Trophoblast cell (in vitro differentiated cells and primary cell): ENCODE results near the gene CD226.

ENCODE experiments used
- DNase-seq, 2 donors: peaks; one replicate each; pipeline ENCODE4 v3.0.0-alpha.2; 2016
- H2AFZ ChIP-seq: 2 replicates; pipeline ENCODE4 v1.6.1; 2013; ENCODE audit warnings: low read length, moderate library complexity, mild to moderate bottlenecking; ENCODE audit not compliant: insufficient read depth, poor library complexity
- H2AK5ac ChIP-seq: 2 replicates; pipeline ENCODE4 v1.6.1; 2013; ENCODE audit warnings: mild to moderate bottlenecking, low read length
- H2BK120ac ChIP-seq: 2 replicates; pipeline ENCODE4 v1.6.1; 2013; ENCODE audit warnings: low read length, mild to moderate bottlenecking, moderate library complexity; ENCODE audit not compliant: insufficient read depth, poor library complexity
- H2BK12ac ChIP-seq: 2 replicates; pipeline ENCODE4 v1.6.1; 2013; ENCODE audit warnings: mild to moderate bottlenecking, low read length, moderate library complexity
- H2BK5ac ChIP-seq: 2 replicates; pipeline ENCODE4 v1.6.1; 2013; ENCODE audit warnings: low read length, low read depth, moderate library complexity, mild to moderate bottlenecking; ENCODE audit not compliant: poor library complexity
- H3K14ac ChIP-seq: 2 replicates; pipeline ENCODE4 v1.6.1; 2013; ENCODE audit warnings: mild to moderate bottlenecking, low read length
- H3K18ac ChIP-seq: 2 replicates; pipeline ENCODE4 v1.6.1; 2013; ENCODE audit warnings: mild to moderate bottlenecking, low read length
- H3K23ac ChIP-seq: 2 replicates; pipeline ENCODE4 v1.6.1; 2013; ENCODE audit warnings: low read length
- H3K27ac ChIP-seq: 2 replicates; pipeline ENCODE4 v1.5.1; 2013; ENCODE audit warnings: low read depth, mild to moderate bottlenecking, inconsistent platforms, low read length, moderate library complexity
- H3K27me3 ChIP-seq: 2 replicates; pipeline ENCODE4 v1.6.1; 2013; ENCODE audit warnings: inconsistent platforms, mild to moderate bottlenecking, low read length, moderate library complexity; ENCODE audit not compliant: insufficient read depth
- H3K36me3 ChIP-seq, 2 experiments: 1 replicate in 1 of 2; 2 replicates in 1 of 2; pipeline ENCODE4 v1.6.1; 2013; ENCODE audit warnings: low read length in 2 of 2, mild to moderate bottlenecking in 2 of 2, moderate library complexity in 1 of 2; ENCODE audit not compliant: insufficient read depth in 2 of 2, control insufficient read depth in 1 of 2
- H3K4ac ChIP-seq: 2 replicates; pipeline ENCODE4 v1.6.1; 2013; ENCODE audit warnings: low read depth, mild to moderate bottlenecking, low read length, moderate library complexity
- H3K4me1 ChIP-seq, 2 experiments: 1 replicate in 1 of 2; 2 replicates in 1 of 2; pipeline ENCODE4 v1.6.1; 2013; ENCODE audit warnings: low read length in 2 of 2, mild to moderate bottlenecking in 2 of 2, moderate library complexity in 1 of 2; ENCODE audit not compliant: insufficient read depth in 2 of 2, control insufficient read depth in 1 of 2
- H3K4me2 ChIP-seq: 2 replicates; pipeline ENCODE4 v1.6.1; 2013; ENCODE audit warnings: inconsistent platforms, mild to moderate bottlenecking, low read length, moderate library complexity
- H3K4me3 ChIP-seq: 2 replicates; pipeline ENCODE4 v1.5.1; 2013; ENCODE audit warnings: mild to moderate bottlenecking, low read depth, low read length, inconsistent platforms
- H3K79me1 ChIP-seq: one replicate; pipeline ENCODE4 v1.6.1; 2013; ENCODE audit warnings: low read length
- H3K79me2 ChIP-seq: 2 replicates; pipeline ENCODE4 v1.6.1; 2013; ENCODE audit warnings: low read length, mild to moderate bottlenecking; ENCODE audit not compliant: control insufficient read depth, insufficient read depth, poor library complexity
- H3K9ac ChIP-seq: 2 replicates; pipeline ENCODE4 v1.6.1; 2013; ENCODE audit warnings: mild to moderate bottlenecking, low read length
- H3K9me3 ChIP-seq: 2 replicates; pipeline ENCODE4 v1.6.1; 2013; ENCODE audit warnings: low read depth, mild to moderate bottlenecking, control low read depth, inconsistent platforms, low read length; ENCODE audit not compliant: insufficient read depth
- H4K12ac ChIP-seq: 2 replicates; pipeline ENCODE4 v1.6.1; 2013; ENCODE audit warnings: low read depth, mild to moderate bottlenecking, low read length, moderate library complexity
- H4K8ac ChIP-seq: 2 replicates; pipeline ENCODE4 v1.6.1; 2013; ENCODE audit warnings: low read depth, mild to moderate bottlenecking, low read length, moderate library complexity
- H4K91ac ChIP-seq: one replicate; pipeline ENCODE4 v1.6.1; 2013; ENCODE audit warnings: low read depth, mild to moderate bottlenecking, low read length, moderate library complexity
- WGBS: extraction: QIAGEN DNeasy Blood & Tissue Kit; methylation state at CpG from one replicate; pipeline ENCODE4 v1.1.7; 2013; ENCODE audit warnings: missing lambda C conversion rate; ENCODE audit not compliant: insufficient read length, insufficient coverage; ENCODE audit errors: extremely low coverage; 5-methylcytosine and 5-hydroxymethylcytosine counted together

Gene CD226

GRCh38 chr18:69992776-69993175 is 45.1 kb upstream of the CD226 start:
- H3K18ac ChIP-seq = no peak overlapping the region
- no peak overlapping the region for H3K9ac ChIP-seq
- H3K27ac ChIP-seq = no peak overlapping the region
- H3K4me3 ChIP-seq = no peak overlapping the region
- H2BK12ac ChIP-seq = no peak overlapping the region
- no peak overlapping the region for H2BK5ac ChIP-seq
- WGBS = no CpG with 5 or more reads among the region's 1 CpG
- H3K36me3 ChIP-seq = no peaks in the 10 kb centered on the region
- H2AFZ ChIP-seq = no peak overlapping the region
- no peak overlapping the region for H3K4ac ChIP-seq
- no peak overlapping the region for H4K91ac ChIP-seq
- no peaks in the 10 kb centered on the region for H3K27me3 ChIP-seq
- no peak for DNase-seq
- no peak overlapping the region for H3K23ac ChIP-seq
- no peaks in the 10 kb centered on the region for H3K79me1 ChIP-seq
- no peak overlapping the region for H3K4me2 ChIP-seq
- H2BK120ac ChIP-seq = no peak overlapping the region
- no peaks in the 10 kb centered on the region for H3K79me2 ChIP-seq
- no peak overlapping the region for H4K12ac ChIP-seq
- H2AK5ac ChIP-seq = no peak overlapping the region
- no peaks in the 10 kb centered on the region for H3K9me3 ChIP-seq
- no peak overlapping the region for H4K8ac ChIP-seq
- no peaks in the 10 kb centered on the region for H3K4me1 ChIP-seq
- H3K14ac ChIP-seq = no peak overlapping the region

- Histone ChIP-seq H3K79me2 (no peaks in the 10 kb centered on the region), H2AFZ (no peak overlapping the region), H3K79me1 (no peaks in the 10 kb centered on the region), H2BK120ac (no peak overlapping the region), H3K4me2 (no peak overlapping the region), H3K9ac (no peak overlapping the region), H3K9me3 (no peaks in the 10 kb centered on the region), H3K4ac (no peak overlapping the region), H3K4me3 (no peak overlapping the region), H2BK5ac (no peak overlapping the region), H3K23ac (no peak overlapping the region), H4K8ac (no peak overlapping the region), H2AK5ac (no peak overlapping the region), H4K91ac (no peak overlapping the region), H3K27me3 (no peaks in the 10 kb centered on the region), H2BK12ac (no peak overlapping the region), H3K14ac (no peak overlapping the region), H4K12ac (no peak overlapping the region), H3K36me3 (no peaks in the 10 kb centered on the region), H3K4me1 (no peaks in the 10 kb centered on the region), H3K18ac (no peak overlapping the region), H3K27ac (no peak overlapping the region)
- no peak for DNase-seq
- WGBS = no CpG with 5 or more reads among the region's 1 CpG
Measured at GRCh38 chr18:69987870-69988269, 40.2 kb upstream of the CD226 start.

GRCh38 chr18:69985239-69985638 is 37.6 kb upstream of the CD226 start:
- Histone ChIP-seq H3K14ac (no peak overlapping the region), H2AFZ (no peak overlapping the region), H2BK5ac (no peak overlapping the region), H2BK120ac (no peak overlapping the region), H3K4me2 (no peak overlapping the region), H3K4me3 (no peak overlapping the region), H3K9me3 (no peaks in the 10 kb centered on the region), H3K18ac (no peak overlapping the region), H3K4me1 (no peaks in the 10 kb centered on the region), H3K79me2 (no peaks in the 10 kb centered on the region), H3K23ac (no peak overlapping the region), H3K79me1 (no peaks in the 10 kb centered on the region), H3K4ac (no peak overlapping the region), H3K27ac (no peak overlapping the region), H4K12ac (no peak overlapping the region), H3K27me3 (no peaks in the 10 kb centered on the region), H2BK12ac (no peak overlapping the region), H3K9ac (no peak overlapping the region), H4K8ac (no peak overlapping the region), H4K91ac (no peak overlapping the region), H2AK5ac (no peak overlapping the region), H3K36me3 (no peaks in the 10 kb centered on the region)
- DNase-seq = no peak
- no CpG with 5 or more reads among the region's 4 CpGs for WGBS

GRCh38 chr18:69982417-69982816 is 34.7 kb upstream of the CD226 start:
- no peak for DNase-seq
- no peak overlapping the region for H4K8ac ChIP-seq
- no peak overlapping the region for H3K27ac ChIP-seq
- H3K4ac ChIP-seq = no peak overlapping the region
- H2BK5ac ChIP-seq = no peak overlapping the region
- no peak overlapping the region for H2BK12ac ChIP-seq
- H3K4me3 ChIP-seq = no peak overlapping the region
- no peak overlapping the region for H4K91ac ChIP-seq
- H4K12ac ChIP-seq = no peak overlapping the region
- H3K4me2 ChIP-seq = no peak overlapping the region
- no peak overlapping the region for H3K18ac ChIP-seq
- no peak overlapping the region for H2AFZ ChIP-seq
- no peak overlapping the region for H2AK5ac ChIP-seq
- H3K9me3 ChIP-seq = no peaks in the 10 kb centered on the region
- H3K27me3 ChIP-seq = no peaks in the 10 kb centered on the region
- no CpG with 5 or more reads among the region's 4 CpGs for WGBS
- H3K14ac ChIP-seq = no peak overlapping the region
- H3K23ac ChIP-seq = no peak overlapping the region
- no peaks in the 10 kb centered on the region for H3K4me1 ChIP-seq
- H3K79me1 ChIP-seq = no peaks in the 10 kb centered on the region
- no peaks in the 10 kb centered on the region for H3K36me3 ChIP-seq
- H3K9ac ChIP-seq = no peak overlapping the region
- H2BK120ac ChIP-seq = no peak overlapping the region
- no peaks in the 10 kb centered on the region for H3K79me2 ChIP-seq
